Uterus (tissue), 2 donors: ENCODE data around the gene PIP5K1C.

Experiments used
- CTCF ChIP-seq, 4 experiments: fragments of 200-600 bp in 2 of 4; fragments of 450-650 bp in 2 of 4; sonication (generic) in 2 of 4; IDR thresholded peaks; one replicate each; pipeline ENCODE4 v1.5.1; 2016 to 2019; ENCODE audit warnings: antibody characterized with exemption in 4 of 4, mild to moderate bottlenecking in 2 of 4, moderate library complexity in 1 of 4
- POLR2A ChIP-seq, 2 donors: fragments of 450-650 bp; IDR thresholded peaks; one replicate each; pipeline ENCODE4 v1.6.1; 2016; ENCODE audit warnings: antibody characterized with exemption in 2 of 2, mild to moderate bottlenecking in 1 of 2, moderate library complexity in 1 of 2

GRCh38 chr19:3656073-3656746 lies 44.1 kb downstream of the PIP5K1C start:
- TF ChIP-seq POLR2A (IDR thresholded peaks at IDR 0.05), result no peak
- TF ChIP-seq CTCF (IDR thresholded peaks at IDR 0.05), result no peak
